HG03103 (cell line): ENCODE results near the gene ATAD3B.
"Not testable (repeated sequence)": the region's sequence is repeated elsewhere in the genome, so short reads cannot be mapped to it uniquely, and the experiment has no call there.

Experiments used
- ATAC-seq: cut with Tn5 transposase; IDR thresholded peaks from one replicate; pipeline ENCODE4 v1.9.1; 2021; ENCODE audit warnings: low read depth; ENCODE audit not compliant: unreplicated experiment

Gene ATAD3B

DNA sequence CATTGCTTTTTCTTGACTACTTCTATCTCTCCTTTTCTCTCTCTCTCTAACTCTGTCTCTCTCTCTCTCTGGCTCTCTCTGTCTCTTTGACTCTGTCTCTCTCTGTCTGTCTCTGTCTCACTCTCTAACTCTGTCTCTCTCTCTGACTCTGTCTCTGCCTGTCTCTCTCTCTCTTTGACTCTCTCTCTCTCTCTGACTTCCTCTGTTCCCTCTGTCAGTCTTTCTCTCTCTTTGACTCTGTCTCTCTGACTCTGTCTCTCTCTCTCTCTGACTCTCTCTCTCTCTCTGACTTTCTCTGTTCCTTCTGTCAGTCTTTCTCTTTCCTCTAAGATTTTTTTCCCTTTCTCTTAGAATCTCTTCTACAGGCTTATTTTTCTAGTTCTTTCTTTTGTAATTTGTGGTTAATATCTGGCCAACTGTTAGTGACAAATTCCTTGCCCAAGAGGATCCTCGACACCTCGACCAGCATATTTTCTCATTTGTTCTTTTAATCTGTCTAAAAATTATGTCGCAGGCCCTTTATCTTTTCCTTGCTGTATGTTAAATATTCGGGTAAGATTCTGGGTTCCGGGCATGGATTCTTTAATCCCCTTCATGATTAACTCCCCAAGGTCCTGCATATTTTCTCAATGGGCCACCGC, 22.3 kb upstream of the ATAD3B start, which contains the start of gene ATAD3C:
TSS of gene ATAD3C (plus strand) at position 591 of the 641 bp plus-strand sequence. CDS start 995 bp downstream, outside the sequence.
- no peak for ATAC-seq

DNA sequence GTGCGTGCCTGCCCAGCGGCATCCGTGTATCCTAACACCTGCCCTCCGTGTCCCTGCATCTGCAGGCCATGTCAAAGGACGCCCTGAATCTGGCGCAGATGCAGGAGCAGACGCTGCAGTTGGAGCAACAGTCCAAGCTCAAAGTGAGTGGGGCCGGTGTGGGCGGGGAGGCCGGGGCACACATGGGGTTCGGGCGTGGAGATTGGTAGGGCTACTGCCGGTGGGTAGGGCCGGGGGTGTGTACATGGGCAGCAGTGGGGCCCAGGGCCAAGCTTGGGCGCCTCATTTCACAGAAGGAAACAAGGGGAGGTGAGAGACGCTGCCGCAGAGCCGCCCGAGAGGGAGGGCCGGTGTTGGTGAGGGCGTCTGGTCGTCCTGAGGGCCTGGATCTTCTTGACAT, 20.9 kb upstream of the ATAD3B start:
- ATAC-seq = not testable (repeated sequence)

DNA sequence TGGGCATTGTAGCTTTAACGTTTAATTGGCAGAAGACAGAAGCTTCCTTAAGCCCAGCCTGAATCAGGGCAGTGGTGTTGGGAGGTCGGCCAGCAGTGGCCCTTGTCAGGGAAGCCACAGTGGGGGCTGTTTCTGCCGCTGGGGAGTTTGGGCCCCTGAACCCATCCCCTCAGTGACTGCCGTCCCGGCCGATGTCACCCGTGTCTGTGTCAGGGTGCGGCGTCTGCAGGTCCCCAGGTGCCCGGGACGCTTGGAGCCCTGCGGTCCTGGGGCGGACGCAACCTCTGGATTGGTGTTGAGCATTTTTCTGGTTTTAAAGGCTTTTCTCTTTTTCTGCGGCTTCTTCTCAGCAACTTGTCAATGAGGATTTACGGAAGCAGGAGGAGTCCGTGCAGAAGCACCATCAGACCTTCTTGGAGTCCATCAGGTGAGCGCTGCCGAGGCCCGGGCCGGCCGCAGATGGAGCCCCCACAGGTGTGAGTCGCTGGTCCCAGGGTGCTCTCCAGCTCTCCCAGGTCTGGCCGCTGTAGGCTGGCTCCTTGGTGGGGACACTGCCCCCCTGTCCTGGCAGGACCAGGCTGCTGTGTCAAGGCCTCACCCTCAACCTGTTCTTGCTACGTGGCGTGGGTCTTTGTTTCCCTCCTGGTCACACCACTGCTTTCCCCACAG, 19.7 kb upstream of the ATAD3B start:
- no peak for ATAC-seq

DNA sequence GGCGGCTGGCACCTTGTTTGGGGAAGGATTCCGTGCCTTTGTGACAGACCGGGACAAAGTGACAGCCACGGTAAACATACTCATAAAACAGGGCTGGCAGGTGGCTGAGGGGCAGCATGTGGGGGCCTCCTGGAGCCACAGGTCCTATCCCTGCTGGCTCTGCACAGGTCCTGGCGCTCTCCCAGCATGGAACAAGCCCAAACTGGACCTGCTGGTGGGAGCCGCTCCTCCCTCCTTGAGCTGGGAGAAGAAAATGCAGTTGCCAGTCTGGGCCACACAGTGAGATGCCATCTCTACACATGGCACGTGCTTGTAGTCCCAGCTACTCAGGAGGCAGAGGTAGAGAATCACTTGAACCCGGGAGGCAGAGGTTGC, 19.2 kb upstream of the ATAD3B start:
- not testable (repeated sequence) for ATAC-seq

DNA sequence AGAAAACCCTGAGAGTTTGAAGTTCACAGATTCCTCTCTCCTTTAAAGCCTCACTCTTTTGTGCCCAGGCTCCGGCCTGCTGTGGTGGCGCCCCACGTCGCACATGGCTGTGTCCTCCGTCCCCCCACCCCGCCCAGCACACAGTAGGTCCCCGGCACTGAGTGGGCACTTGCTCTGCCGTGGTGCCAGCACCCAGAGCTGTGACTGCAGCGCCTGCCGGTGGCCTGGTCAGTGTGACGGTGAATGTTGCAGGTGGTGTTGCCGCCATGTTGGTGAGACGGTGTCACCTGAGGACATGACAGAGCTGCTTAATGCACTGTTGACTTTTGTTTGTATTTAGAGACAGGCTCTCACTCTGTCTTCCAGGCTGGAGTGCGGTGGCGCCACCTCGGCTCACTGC, 18.7 kb upstream of the ATAD3B start:
- ATAC-seq = no peak

DNA sequence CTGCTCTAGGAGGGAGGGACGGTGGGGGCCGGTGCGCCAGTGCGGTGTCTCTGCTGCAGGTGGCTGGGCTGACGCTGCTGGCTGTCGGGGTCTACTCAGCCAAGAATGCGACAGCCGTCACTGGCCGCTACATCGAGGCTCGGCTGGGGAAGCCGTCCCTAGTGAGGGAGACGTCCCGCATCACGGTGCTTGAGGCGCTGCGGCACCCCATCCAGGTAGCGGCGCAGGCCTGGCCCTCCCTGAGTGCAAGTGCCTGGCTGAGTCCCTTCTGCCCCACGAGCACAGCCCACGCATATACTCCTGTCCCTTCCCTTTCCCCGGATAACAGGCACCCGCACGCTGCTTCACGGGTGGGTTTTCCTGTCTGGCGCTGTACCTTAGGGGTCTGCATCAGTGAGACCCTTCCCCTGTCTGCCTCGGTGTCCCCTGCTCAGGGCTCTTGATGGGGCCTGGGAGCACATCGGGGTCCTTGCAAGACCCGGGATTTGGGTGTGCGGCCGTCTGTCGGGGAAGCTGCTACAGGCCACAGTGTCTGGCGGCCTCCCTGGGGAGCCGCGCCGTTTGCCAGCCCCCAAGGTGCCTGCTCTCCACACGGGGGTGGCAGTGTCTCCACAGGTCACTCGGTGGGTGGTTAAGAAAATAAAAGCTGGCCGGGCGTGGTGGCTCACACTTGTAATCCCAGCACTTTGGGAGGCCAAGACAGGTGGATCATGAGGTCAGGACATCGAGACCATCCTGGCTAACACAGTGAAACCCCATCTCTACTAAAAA, 17.1 kb upstream of the ATAD3B start:
- ATAC-seq = not testable (repeated sequence)

DNA sequence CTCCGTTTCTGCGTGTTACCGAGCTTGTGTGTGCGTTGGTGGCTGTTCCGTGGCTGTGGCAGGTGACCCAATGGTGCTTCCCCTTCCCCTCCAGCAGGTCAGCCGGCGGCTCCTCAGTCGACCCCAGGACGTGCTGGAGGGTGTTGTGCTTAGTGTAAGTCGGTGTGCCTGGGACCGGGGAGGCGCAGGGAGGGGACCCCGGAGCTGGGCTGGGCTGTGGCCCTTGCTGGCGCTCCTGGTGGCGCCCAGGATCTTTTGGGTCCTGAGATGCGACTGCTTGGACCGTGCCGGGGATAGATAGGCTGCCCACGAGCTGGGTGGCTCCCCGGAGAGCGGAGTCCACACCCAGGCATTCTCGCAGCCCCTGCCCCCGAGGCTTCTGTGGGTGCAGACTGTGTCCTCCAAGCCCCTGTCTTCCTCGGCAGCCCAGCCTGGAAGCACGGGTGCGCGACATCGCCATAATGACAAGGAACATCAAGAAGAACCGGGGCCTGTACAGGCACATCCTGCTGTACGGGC, 16.1 kb upstream of the ATAD3B start:
- no peak for ATAC-seq

DNA sequence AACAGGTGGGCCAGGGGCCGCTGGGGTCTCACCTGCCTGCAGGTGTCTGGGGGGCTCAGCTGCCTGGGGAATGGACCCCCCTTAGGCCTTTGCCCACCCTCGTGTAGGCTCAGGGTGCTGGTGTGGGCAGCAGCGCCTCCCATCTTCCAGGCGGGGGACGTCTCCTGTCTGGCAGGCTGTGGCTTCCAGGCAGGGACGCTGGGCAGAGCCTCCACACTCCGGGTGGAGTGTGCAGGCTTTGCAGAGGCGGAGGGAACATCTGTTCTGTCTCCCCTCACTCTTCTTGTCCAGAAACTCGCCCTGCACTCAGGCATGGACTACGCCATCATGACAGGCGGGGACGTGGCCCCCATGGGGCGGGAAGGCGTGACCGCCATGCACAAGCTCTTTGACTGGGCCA, 15.6 kb upstream of the ATAD3B start:
- ATAC-seq = not testable (repeated sequence)

DNA sequence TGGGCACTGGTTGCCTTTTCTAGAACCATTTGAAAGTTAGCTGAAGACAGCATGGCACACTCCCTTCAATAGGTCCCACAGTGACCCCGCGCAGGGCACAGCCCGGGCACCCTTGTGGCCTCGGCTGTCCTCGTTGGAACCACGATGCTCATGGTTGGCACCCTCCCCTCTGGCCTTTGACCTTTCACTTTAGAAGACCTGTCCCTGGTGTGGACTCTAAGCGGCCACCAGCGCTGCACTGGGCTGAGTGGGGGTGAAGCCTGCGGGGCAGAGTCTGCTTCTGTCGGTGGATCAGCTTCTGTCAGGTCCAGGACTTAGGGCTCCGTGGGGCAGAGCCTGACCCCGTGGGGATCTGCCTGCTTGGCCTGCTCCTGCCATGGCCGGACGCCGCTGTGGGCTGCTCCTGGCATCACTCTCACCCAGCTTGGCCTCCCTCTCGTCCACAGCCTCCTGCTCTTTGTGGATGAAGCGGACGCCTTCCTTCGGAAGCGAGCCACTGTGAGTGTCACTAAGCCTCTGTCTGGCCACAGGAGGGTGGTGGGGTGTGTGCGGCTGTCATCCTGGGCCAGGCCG, 14.8 kb upstream of the ATAD3B start:
- ATAC-seq = not testable (repeated sequence)

DNA sequence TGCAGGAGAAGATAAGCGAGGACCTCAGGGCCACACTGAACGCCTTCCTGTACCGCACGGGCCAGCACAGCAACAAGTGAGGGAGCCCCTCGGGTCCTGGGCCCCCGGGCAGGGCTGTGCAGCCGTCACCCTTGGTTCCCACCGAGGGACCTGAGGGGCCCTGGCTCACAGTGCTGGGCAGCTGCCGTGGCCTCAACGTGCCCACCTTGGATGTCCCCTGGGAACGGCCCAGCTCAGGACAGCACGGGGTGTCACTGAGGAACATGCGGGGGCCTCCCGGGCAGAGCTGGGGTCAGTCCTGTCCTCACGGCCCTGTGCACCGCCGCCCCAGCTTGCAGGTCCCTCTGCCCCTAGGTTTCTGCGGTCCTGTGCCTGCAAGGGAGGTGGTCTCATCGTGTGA, 12.4 kb upstream of the ATAD3B start:
- not testable (repeated sequence) for ATAC-seq

DNA sequence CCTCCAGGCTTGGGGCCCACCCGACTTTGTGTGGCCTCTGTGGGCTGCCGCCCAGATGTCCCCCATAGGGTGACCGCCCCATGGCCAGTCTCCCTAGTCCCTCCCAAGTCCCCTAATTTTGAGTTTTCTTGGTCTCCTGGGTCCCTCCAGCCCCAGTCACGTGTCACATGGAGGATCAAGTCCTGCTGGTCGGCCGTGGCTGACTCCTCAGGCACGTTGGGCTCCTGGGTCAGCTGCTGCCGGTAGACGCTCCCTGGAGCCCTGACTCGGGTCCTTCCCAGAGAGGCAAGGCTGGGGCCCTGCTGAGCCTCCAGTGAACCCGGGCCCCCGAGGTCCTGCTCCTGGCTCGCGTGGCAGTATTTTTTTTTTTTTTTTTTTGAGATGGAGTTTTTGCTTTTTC, 11.9 kb upstream of the ATAD3B start:
- ATAC-seq = not testable (repeated sequence)

DNA sequence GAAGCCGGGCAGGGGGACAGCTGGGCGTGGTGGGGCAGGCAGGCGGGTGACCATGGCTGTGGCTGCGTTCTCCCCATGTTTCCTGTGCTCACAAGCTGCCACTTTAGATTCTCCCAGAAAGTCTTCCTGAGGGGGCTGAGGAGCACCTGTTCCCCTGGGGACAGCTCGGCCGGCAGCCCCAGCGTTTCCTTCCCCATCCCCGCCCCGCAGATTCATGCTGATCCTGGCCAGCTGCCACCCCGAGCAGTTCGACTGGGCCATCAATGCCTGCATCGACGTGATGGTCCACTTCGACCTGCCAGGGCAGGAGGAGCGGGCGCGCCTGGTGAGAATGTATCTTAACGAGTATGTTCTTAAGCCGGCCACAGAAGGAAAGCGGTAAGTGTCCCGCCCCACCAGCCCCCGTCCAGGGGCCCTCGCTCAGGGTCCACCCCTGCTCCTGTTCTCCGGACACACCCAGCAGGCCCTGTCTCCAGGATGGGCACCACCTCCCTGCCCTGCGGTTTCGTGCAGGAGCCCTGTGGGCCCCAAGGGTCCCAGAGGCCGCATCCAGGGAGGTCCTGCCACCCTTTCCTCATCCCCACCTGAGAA, 10.9 kb upstream of the ATAD3B start:
- no peak for ATAC-seq

DNA sequence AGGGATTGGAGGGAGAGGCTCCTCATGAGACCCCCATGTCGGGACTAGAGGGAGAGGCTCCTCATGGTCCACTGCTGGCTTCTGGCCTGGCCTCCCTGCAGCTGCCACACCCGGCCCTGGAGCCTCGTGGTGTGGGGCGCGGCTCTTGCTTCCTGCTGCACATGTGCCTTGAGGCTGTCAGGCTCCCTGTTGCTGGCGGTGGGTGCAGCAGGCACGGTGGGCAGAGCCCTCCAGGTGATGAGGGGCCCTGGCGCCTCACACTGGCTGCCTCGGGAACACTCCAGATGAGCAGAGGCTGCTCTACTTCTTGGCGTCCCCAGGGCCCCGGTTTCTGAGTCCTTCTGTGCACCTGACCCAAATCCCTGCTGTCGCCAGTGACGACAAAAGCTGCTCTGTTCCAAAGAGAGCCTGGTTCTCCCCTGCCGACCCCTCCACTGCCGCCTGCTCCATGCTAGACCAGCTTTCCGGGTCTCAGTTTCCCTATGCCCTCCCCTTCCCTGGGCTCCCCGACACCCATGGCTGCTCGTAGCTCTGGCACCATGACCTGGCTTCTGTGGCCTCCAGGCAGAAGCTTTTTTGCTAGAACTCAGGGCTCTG, 9.7 kb upstream of the ATAD3B start:
- no peak for ATAC-seq

DNA sequence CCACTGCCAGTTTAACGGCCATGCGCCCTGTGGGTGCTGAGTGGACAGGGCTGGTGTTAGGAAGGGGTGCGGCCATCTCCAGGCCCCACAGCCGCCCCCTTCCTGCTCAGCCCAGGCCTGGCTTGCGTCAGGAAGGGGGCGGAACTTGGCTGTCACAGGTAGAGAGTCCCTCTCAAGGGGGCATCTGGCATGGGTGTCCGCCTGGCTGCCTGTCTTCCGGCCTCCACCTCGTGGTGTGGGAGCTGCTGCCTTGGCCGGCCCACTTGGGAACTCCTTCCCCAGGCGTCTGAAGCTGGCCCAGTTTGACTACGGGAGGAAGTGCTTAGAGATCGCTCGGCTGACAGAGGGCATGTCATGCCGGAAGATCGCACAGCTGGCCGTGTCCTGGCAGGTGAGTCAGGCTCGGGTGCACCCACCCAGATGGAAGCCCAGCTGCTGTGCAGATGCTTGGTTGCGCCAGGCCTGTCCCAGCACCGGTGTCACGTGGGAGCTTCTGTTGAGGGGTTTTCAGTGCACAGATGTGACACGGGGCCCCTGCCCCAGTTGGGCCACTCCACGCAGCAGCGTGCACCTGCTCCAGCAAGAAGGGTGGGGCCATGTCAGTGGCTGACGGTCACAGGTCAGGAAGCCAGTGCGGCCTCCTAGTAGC, 9.1 kb upstream of the ATAD3B start:
- ATAC-seq = no peak

DNA sequence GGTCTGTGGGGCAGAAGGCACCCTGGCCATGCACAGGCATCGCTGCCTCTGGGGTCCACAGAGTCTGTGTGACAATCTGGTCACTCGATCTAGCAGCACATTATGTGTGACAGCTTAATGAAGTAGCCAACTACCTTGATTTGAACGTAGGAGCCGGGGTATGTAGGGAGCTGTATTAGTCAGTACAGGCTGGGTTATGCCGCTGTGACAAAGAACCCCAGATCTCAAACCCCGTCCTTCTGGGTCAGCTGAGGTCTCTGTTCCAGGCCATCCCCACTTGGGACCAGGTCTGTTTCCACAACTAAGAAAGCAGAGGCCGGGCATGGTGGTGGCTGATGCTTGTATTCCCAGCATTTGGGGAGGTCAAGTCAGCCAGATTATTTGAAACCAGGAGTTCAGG, 8.3 kb upstream of the ATAD3B start:
- no peak for ATAC-seq

DNA sequence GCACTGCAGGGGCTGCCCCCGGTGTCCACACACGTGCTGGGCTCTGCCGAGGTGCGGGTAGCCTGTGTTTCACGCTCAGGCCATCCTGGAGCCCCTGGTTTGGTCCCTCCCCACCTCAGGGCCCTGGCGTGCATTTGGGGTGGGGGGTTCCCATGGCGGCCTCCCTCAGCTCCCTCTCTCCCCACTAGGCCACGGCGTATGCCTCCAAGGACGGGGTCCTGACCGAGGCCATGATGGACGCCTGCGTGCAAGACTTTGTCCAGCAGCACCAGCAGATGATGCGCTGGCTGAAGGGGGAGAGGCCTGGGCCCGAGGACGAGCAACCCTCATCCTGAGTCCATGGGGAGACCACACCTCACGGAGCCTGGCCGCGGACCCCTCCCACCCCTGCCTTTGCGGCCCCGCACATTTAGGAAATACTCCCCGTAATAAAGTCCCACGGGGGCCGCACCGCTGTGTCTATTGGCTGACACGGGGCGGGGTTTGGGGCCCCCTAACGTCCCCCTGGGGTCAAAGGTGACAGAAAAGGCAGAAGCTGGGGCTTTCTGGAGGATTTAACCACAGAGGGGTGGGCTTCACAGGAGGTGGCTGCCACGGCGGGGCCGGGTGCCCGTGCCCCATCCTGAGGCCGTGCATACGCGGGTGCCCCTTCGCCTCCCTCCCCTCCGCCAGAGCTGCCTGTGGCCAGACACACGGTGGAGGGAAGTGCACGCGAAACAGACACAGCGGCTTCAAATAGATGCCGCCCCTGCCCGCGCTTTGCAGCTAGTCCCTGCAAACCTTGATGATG, 3.2 kb upstream of the ATAD3B start:
- not testable (repeated sequence) for ATAC-seq

DNA sequence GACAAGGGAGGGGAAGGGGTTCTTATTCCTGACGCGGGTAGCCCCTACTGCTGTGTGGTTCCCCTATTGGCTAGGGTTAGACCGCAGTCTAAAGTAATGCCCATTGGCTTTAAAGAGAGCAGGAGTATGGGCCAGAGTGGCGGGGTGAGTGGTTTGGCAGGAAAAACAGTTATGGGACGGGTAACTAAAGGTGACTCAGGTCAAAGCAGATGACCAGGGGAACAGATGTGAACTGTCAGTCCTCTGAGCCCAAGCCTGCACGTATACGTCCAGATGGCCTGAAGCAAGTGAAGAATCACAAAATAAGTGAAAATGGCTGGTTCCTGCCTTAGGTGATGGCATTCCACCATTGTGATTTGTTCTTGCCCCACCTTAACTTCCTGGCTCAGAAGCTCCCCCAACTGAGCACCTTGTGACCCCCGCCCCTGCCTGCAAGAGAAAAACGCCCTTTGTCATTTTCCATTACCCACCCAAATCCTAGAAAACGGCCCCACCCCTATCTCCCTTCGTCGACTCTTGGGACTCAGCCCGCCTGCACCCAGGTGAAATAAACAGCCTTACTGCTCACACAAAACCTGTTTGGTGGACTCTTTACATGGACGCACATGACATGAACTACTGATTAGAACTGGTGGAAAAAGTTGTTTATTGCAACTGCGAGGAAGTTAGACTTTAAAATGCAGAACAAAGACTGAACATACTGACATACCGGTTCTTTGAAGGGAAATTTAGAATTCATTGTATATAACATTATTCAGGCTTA, 758 bp upstream of the ATAD3B start:
- no peak for ATAC-seq
